ENCODE data around the gene RAD54L.

- TF ChIP-seq EZH2 (IDR thresholded peaks at IDR 0.05) (no peak), POLR2AphosphoS5 (IDR thresholded peaks at IDR 0.05; ENCODE audit: borderline replicate concordance, low read depth, low read length) (no peak), FOXP2 (optimal IDR thresholded peaks at IDR 0.05; ENCODE audit: control extremely low read depth, extremely low read length, insufficient read depth) (no peak)
Observed at GRCh38 chr1:46268578-46268977, 21.0 kb downstream of the RAD54L start.
